CD4-positive, alpha-beta T cell treated with Interleukin-10 for 1 hour (primary cell): ENCODE results near the gene TRDMT1.

Experiments used
- DNase-seq: peaks from one replicate; pipeline ENCODE4 v3.0.0-alpha.2; 2020

The TRDMT1 gene

GRCh38 chr10:17229967-17230682, 28.7 kb upstream of the TRDMT1 start:
- DNase-seq, result peak; percentile 92

GRCh38 chr10:17229717-17229966, 28.2 kb upstream of the TRDMT1 start:
- DNase-seq, result no peak

- peak; percentile 90 for DNase-seq
These were observed 27.7 kb upstream of the TRDMT1 start for GRCh38 chr10:17229016-17229716.

GRCh38 chr10:17228091-17229015, 26.9 kb upstream of the TRDMT1 start, which contains the start of gene VIM:
TSS of gene VIM (plus strand) at chr10:17228241. CDS start at chr10:17229423, 1,182 bp downstream.
- peak; percentile 87 for DNase-seq

- peak; percentile 60 for DNase-seq
These were observed 26.1 kb upstream of the TRDMT1 start for GRCh38 chr10:17227367-17228090.

GRCh38 chr10:17226891-17227303, 25.4 kb upstream of the TRDMT1 start:
- DNase-seq, result no peak

- DNase-seq, result no peak
These were observed 24.3 kb upstream of the TRDMT1 start for GRCh38 chr10:17225808-17226207.

GRCh38 chr10:17222329-17222728, 20.9 kb upstream of the TRDMT1 start:
- DNase-seq, result no peak

GRCh38 chr10:17220652-17221100, 19.2 kb upstream of the TRDMT1 start:
- DNase-seq, result no peak

- DNase-seq, result no peak
These were observed 17.6 kb upstream of the TRDMT1 start for GRCh38 chr10:17219024-17219423.

- no peak for DNase-seq
These were observed 16.3 kb upstream of the TRDMT1 start for GRCh38 chr10:17217631-17218232.

GRCh38 chr10:17216901-17217395, 15.5 kb upstream of the TRDMT1 start:
- DNase-seq, result no peak

GRCh38 chr10:17216217-17216900, 14.9 kb upstream of the TRDMT1 start:
- DNase-seq, result peak; percentile 75

- no peak for DNase-seq
These were observed 14.3 kb upstream of the TRDMT1 start for GRCh38 chr10:17215782-17216122.

GRCh38 chr10:17214971-17215781, 13.7 kb upstream of the TRDMT1 start:
- DNase-seq, result no peak

- no peak for DNase-seq
These were observed 13.1 kb upstream of the TRDMT1 start for GRCh38 chr10:17214526-17214925.

GRCh38 chr10:17213646-17214349, 12.3 kb upstream of the TRDMT1 start:
- no peak for DNase-seq

- no peak for DNase-seq
These were observed 11.3 kb upstream of the TRDMT1 start for GRCh38 chr10:17212802-17213221.

GRCh38 chr10:17210361-17210760, 8.9 kb upstream of the TRDMT1 start:
- DNase-seq, result no peak

- no peak for DNase-seq
These were observed 8.4 kb upstream of the TRDMT1 start for GRCh38 chr10:17209881-17210280.
